Naive thymus-derived CD8-positive, alpha-beta T cell (primary cell): ENCODE measurements around the gene TNFRSF25. TPM values are rescaled to one million over a fixed set of nuclear protein-coding genes. Genes with fewer than 3 reads are reported as not detected.
A peak's percentile ranks its signal among the peaks of the same experiment; 100 is the strongest.

Source experiments
- ATAC-seq, 2 donors: fragments of 150-1000 bp; cut with Tn5 transposase in 1 of 2; sonication (Bioruptor Pico), chemical (Tn5 transposase) in 1 of 2; 1 replicate in 1 of 2; 2 replicates in 1 of 2; pipeline ENCODE4 v1.10.0; 2021; ENCODE audit warnings: mild to moderate bottlenecking in 2 of 2, moderate library complexity in 2 of 2
- POLR2A ChIA-PET: fragments of 350-600 bp; sonication (Branson Sonifier 250); formaldehyde crosslinking; loops from one replicate; lab custom pipeline; 2021; ENCODE audit warnings: antibody characterized with exemption; lab: Charles Lee
- DNase-seq, 10 donors: peaks; one replicate each; pipeline versions ENCODE4 v3.0.0 to v3.0.0-alpha.2; 2020 to 2022
- H3K27ac Mint-ChIP-seq, 10 donors: one replicate each; pipeline ENCODE4 v1.8.0; 2020 to 2022; ENCODE audit warnings: mild to moderate bottlenecking in 10 of 10, mixed read lengths in 10 of 10, moderate library complexity in 4 of 10, inconsistent platforms in 1 of 10
- H3K27me3 Mint-ChIP-seq, 5 donors: one replicate each; pipeline ENCODE4 v1.8.0; 2021 to 2022; ENCODE audit warnings: mixed read lengths in 5 of 5
- H3K36me3 Mint-ChIP-seq, 3 donors: one replicate each; pipeline ENCODE4 v1.8.0; 2020 to 2022; ENCODE audit warnings: mixed read lengths in 3 of 3, mild to moderate bottlenecking in 2 of 3, inconsistent platforms in 1 of 3
- H3K4me1 Mint-ChIP-seq, 4 donors: one replicate each; pipeline ENCODE4 v1.8.0; 2021 to 2022; ENCODE audit warnings: mixed read lengths in 4 of 4
- H3K4me3 Mint-ChIP-seq, 10 donors: one replicate each; pipeline ENCODE4 v1.8.0; 2020 to 2022; ENCODE audit warnings: mild to moderate bottlenecking in 10 of 10, mixed read lengths in 10 of 10, moderate library complexity in 6 of 10, inconsistent platforms in 1 of 10
- H3K9me3 Mint-ChIP-seq, 9 donors: one replicate each; pipeline ENCODE4 v1.8.0; 2020 to 2022; ENCODE audit warnings: mixed read lengths in 9 of 9, mild to moderate bottlenecking in 3 of 9, inconsistent platforms in 1 of 9, moderate library complexity in 1 of 9
- polyA plus RNA-seq, 3 donors: library from polyadenylated mRNA; unstranded; fragments of 300-500 nt; fragmentation: Illumina TruSeq; gene quantifications; one replicate each; pipeline ENCODE4 v1.2.3, GENCODE V29; 2021
- total RNA-seq, 8 experiments: library from RNA in 2 of 8; stranded (reverse) in 2 of 8; gene quantifications; one replicate each; pipeline ENCODE4 v1.2.3 and lab custom pipeline; 2021 to 2026

The TNFRSF25 gene
- total and polyA plus RNA-seq, 5 experiments from 2014 or later: 7.2 to 381 (median 28.7) TPM

GRCh38 chr1:6423321-6423999 is 42.5 kb downstream of the TNFRSF25 start:
- Mint-ChIP-seq H3K27ac (no peak overlapping the region), H3K4me1 (peaks cover 9 to 22% (median 19%) of the 10 kb centered on the region in 4 donors), H3K9me3 (no peaks in the 10 kb centered on the region), H3K27me3 (peaks cover 7 to 73% (median 22%) of the 10 kb centered on the region in 5 donors), H3K36me3 (no peaks in the 10 kb centered on the region), H3K4me3 (peak overlapping the region; percentile 52 to 81 (median 70))
- ATAC-seq: peak; percentile 76 to 83
- POLR2A ChIA-PET: interaction anchor here (0.5 to 1.4 kb wide), 2 partner anchors 34 to 36 kb away, joined by 3 read pairs; no protein-coding TSS in a partner anchor
- DNase-seq: peak; percentile 45 to 80 (median 63)

- no peak for ATAC-seq
- H3K27ac Mint-ChIP-seq: no peak overlapping the region
- POLR2A ChIA-PET: no interaction called here
- H3K36me3 Mint-ChIP-seq: no peaks in the 10 kb centered on the region
- peaks cover 18 to 75% (median 36%) of the 10 kb centered on the region in 5 donors for H3K27me3 Mint-ChIP-seq
- DNase-seq: no peak
- peak overlapping the region in 5 of 10 donors; percentile 18 to 61 (median 33) for H3K4me3 Mint-ChIP-seq
- H3K4me1 Mint-ChIP-seq: peaks cover 7 to 22% (median 20%) of the 10 kb centered on the region in 4 donors
- no peaks in the 10 kb centered on the region for H3K9me3 Mint-ChIP-seq
Observed at GRCh38 chr1:6421266-6421665, 44.7 kb downstream of the TNFRSF25 start.

GRCh38 chr1:6420454-6421042 is 45.4 kb downstream of the TNFRSF25 start:
- peak overlapping the region in 5 of 10 donors; percentile 33 to 71 (median 37) for H3K4me3 Mint-ChIP-seq
- DNase-seq (no peak), ATAC-seq (no peak)
- H3K4me1 Mint-ChIP-seq: peaks cover 7 to 22% (median 19%) of the 10 kb centered on the region in 4 donors
- H3K27ac Mint-ChIP-seq: no peak overlapping the region
- POLR2A ChIA-PET: interaction anchor here (0.6 kb wide), 1 partner anchor 125 kb away, joined by 4 read pairs; no protein-coding TSS in a partner anchor
- no peaks in the 10 kb centered on the region for H3K9me3 Mint-ChIP-seq
- peaks cover 24 to 77% (median 38%) of the 10 kb centered on the region in 5 donors for H3K27me3 Mint-ChIP-seq
- H3K36me3 Mint-ChIP-seq: no peaks in the 10 kb centered on the region

GRCh38 chr1:6419804-6420453 is 46.0 kb downstream of the TNFRSF25 start, which contains the start of gene HES2:
Gene HES2, minus strand, starts transcription at chr1:6419919. Its CDS starts 99 bp downstream, at chr1:6419820.
- DNase-seq: peak in 1 of 10 donors; percentile 16
- H3K4me1 Mint-ChIP-seq: peaks cover 7 to 22% (median 19%) of the 10 kb centered on the region in 4 donors
- no peak within 1 kb of the TSS for H3K27ac Mint-ChIP-seq

GRCh38 chr1:6419397-6419803 is 46.6 kb downstream of the TNFRSF25 start:
- POLR2A ChIA-PET: interaction anchor here (0.6 kb wide), 1 partner anchor 121 kb away, joined by 6 read pairs; no protein-coding TSS in a partner anchor
- H3K4me1 Mint-ChIP-seq: peaks cover 10 to 24% (median 22%) of the 10 kb centered on the region in 4 donors
- ATAC-seq (peak; percentile 17 to 19), DNase-seq (no peak)
- peak overlapping the region in 5 of 10 donors; percentile 36 to 71 (median 64) for H3K4me3 Mint-ChIP-seq
- no peaks in the 10 kb centered on the region for H3K36me3 Mint-ChIP-seq
- no peaks in the 10 kb centered on the region for H3K9me3 Mint-ChIP-seq
- H3K27me3 Mint-ChIP-seq: peaks cover 28 to 85% (median 47%) of the 10 kb centered on the region in 5 donors
- no peak overlapping the region for H3K27ac Mint-ChIP-seq

More at GRCh38 chr1:6419804-6420453, 46.0 kb downstream of the TNFRSF25 start, which contains the start of gene HES2:
- Mint-ChIP-seq H3K36me3 (no peaks in the 10 kb centered on the region), H3K9me3 (no peaks in the 10 kb centered on the region), H3K4me3 (peak within 1 kb of the TSS in 9 of 10 donors; percentile 14 to 71 (median 61)), H3K27me3 (peaks cover 28 to 80% (median 45%) of the 10 kb centered on the region in 5 donors)
- POLR2A ChIA-PET: interaction anchor here (0.6 kb wide), 1 partner anchor 126 kb away, joined by 4 read pairs; no protein-coding TSS in a partner anchor
- peak in 1 of 2 donors; percentile 7 for ATAC-seq

- H3K36me3 Mint-ChIP-seq: no peaks in the 10 kb centered on the region
- H3K27me3 Mint-ChIP-seq: peaks cover 28 to 85% (median 48%) of the 10 kb centered on the region in 5 donors
- ATAC-seq: no peak
- peak overlapping the region in 8 of 10 donors; percentile 36 to 71 (median 52) for H3K4me3 Mint-ChIP-seq
- H3K4me1 Mint-ChIP-seq: peaks cover 7 to 21% (median 19%) of the 10 kb centered on the region in 4 donors
- DNase-seq: no peak
- no peak overlapping the region for H3K27ac Mint-ChIP-seq
- POLR2A ChIA-PET: interaction anchor here (0.6 kb wide), 1 partner anchor 121 kb away, joined by 6 read pairs; no protein-coding TSS in a partner anchor
- H3K9me3 Mint-ChIP-seq: no peaks in the 10 kb centered on the region
Observed at GRCh38 chr1:6418668-6419396, 47.1 kb downstream of the TNFRSF25 start.

GRCh38 chr1:6417961-6418667 is 47.9 kb downstream of the TNFRSF25 start:
- H3K4me3 Mint-ChIP-seq: no peak overlapping the region
- H3K36me3 Mint-ChIP-seq: no peaks in the 10 kb centered on the region
- ATAC-seq (no peak), DNase-seq (no peak)
- H3K9me3 Mint-ChIP-seq: no peaks in the 10 kb centered on the region
- peaks cover 28 to 87% (median 50%) of the 10 kb centered on the region in 5 donors for H3K27me3 Mint-ChIP-seq
- H3K4me1 Mint-ChIP-seq: peaks cover 6 to 18% (median 14%) of the 10 kb centered on the region in 4 donors
- no peak overlapping the region for H3K27ac Mint-ChIP-seq
- POLR2A ChIA-PET: no interaction called here

- H3K36me3 Mint-ChIP-seq: no peaks in the 10 kb centered on the region
- peaks cover 27 to 83% (median 50%) of the 10 kb centered on the region in 5 donors for H3K27me3 Mint-ChIP-seq
- DNase-seq (no peak), ATAC-seq (no peak)
- no peak overlapping the region for H3K27ac Mint-ChIP-seq
- H3K4me1 Mint-ChIP-seq: peaks cover 6 to 18% (median 14%) of the 10 kb centered on the region in 4 donors
- H3K9me3 Mint-ChIP-seq: no peaks in the 10 kb centered on the region
- POLR2A ChIA-PET: no interaction called here
- no peak overlapping the region for H3K4me3 Mint-ChIP-seq
Observed at GRCh38 chr1:6416906-6417305, 49.1 kb downstream of the TNFRSF25 start.

- Mint-ChIP-seq H3K27ac (no peak overlapping the region), H3K27me3 (peaks cover 24 to 79% (median 45%) of the 10 kb centered on the region in 5 donors), H3K4me1 (peaks cover 6 to 18% (median 14%) of the 10 kb centered on the region in 4 donors), H3K36me3 (no peaks in the 10 kb centered on the region), H3K4me3 (no peak overlapping the region), H3K9me3 (no peaks in the 10 kb centered on the region)
- POLR2A ChIA-PET: no interaction called here
- ATAC-seq: no peak
- DNase-seq: no peak
Observed at GRCh38 chr1:6416295-6416656, 49.7 kb downstream of the TNFRSF25 start.

GRCh38 chr1:6414881-6415626 is 50.9 kb downstream of the TNFRSF25 start:
- ATAC-seq (no peak), DNase-seq (no peak)
- no peak overlapping the region for H3K27ac Mint-ChIP-seq
- H3K36me3 Mint-ChIP-seq: no peaks in the 10 kb centered on the region
- no peaks in the 10 kb centered on the region for H3K9me3 Mint-ChIP-seq
- POLR2A ChIA-PET: interaction anchor here (0.8 kb wide), 1 partner anchor 67 kb away, joined by 3 read pairs; no protein-coding TSS in a partner anchor
- peak overlapping the region in 1 of 10 donors; percentile 34 for H3K4me3 Mint-ChIP-seq
- peaks cover 24 to 73% (median 44%) of the 10 kb centered on the region in 5 donors for H3K27me3 Mint-ChIP-seq
- peaks cover 6 to 9% (median 8%) of the 10 kb centered on the region in 4 donors for H3K4me1 Mint-ChIP-seq
